HG03095 (cell line): ENCODE measurements around the gene JAK2.
A peak's percentile ranks its signal among the peaks of the same experiment; 100 is the strongest.
"Not testable (repeated sequence)": the region's sequence is repeated elsewhere in the genome, so short reads cannot be mapped to it uniquely, and the experiment has no call there.

Experiments used
- ATAC-seq: cut with Tn5 transposase; IDR thresholded peaks from one replicate; pipeline ENCODE4 v1.9.1; 2021; ENCODE audit warnings: moderate library complexity; ENCODE audit not compliant: unreplicated experiment

Gene JAK2

DNA sequence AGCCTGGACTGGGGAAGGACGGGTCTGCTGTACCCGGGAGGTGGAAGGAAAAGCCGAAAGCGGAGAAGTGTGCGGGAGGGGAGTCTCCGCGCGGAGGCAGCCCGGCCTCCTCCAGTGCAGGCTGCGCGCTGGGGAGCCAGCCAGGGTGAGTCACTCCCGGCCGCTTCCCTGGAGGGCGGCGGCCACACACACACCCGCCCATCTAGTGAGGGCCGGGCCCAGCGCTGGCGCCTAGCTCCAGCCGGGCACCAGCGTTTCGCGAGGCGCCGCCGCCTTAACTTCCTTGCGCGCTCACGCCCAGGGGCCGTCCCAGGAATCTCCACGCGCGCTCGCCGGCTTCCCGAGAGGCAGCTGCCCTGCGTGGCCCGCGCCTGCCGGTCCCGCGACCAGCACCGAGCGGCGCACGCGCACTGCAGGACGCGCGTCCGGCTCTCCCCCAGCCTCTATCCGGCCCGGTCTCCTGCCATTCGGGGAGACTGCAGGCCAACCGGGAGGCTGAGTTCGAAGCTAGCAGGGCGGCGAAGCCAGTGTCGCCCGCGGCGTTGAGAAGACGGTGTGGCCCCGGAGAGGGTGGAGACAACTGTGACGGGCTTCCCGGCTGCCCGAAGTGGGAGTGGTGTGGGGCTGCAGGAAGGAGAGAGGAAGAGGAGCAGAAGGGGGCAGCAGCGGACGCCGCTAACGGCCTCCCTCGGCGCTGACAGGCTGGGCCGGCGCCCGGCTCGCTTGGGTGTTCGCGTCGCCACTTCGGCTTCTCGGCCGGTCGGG is at the start of gene JAK2:
Gene JAK2 (plus strand): TSS at position 652 of the 765 bp plus-strand sequence. CDS start 36,716 bp downstream, outside the sequence.
- ATAC-seq, result peak; percentile 69

DNA sequence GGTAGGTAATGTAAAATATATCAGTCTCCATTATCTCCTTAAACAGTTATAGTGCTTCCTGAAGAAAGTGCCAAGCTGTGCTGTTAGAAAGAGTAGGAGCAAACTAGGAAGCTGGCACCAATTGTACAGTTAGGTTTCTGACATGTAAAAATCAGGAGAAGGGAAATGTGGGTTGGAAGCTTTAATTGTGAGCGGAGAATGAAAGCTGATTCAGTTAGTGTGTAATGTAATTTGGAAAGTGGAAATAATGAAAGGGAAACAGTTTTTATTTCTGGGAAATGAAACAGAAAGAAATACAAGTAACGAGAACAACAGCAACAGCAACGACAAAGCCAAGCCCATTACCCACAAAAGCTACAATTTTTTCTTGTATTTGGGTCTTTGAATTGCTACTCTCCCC is 48.8 kb upstream of the JAK2 start:
- ATAC-seq, result no peak

DNA sequence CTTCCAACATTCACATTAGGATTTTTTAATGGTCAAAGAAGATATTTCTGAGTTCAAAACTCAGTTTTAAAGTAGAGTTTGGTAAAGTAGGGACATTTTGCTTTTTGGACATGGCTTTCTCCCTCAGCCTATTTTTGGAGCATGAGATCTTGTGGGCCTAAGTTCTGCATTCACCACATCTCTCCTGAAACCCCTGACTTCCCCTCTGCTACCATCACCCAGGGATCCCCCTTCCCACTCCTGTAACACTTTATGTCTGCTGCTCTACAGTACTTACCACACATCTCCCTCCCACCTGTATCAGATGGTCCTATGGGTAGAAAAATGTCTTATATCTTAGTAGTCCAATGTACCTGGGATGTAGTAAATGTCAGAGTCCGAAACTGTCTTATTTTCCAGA is 48.2 kb upstream of the JAK2 start:
- ATAC-seq, result peak; percentile 60

DNA sequence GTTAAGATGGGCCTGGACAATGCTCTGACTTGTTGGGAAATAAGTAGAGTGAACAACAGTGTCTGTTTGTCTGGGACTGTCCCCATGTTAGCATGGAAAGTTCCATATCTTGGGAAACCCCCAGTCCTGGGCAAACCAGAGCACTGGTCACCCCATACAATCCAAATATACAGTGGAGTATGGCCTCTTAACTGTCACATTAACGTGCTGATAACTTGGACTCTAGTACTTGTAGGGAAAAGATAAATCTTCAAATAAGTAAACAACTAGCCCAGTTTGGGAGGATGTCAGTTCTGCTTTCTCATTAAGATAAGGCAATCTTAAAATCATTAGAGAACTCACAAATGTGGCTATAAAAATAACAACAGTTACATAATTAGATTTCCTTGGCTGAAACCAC is 47.6 kb upstream of the JAK2 start:
- ATAC-seq, result no peak

DNA sequence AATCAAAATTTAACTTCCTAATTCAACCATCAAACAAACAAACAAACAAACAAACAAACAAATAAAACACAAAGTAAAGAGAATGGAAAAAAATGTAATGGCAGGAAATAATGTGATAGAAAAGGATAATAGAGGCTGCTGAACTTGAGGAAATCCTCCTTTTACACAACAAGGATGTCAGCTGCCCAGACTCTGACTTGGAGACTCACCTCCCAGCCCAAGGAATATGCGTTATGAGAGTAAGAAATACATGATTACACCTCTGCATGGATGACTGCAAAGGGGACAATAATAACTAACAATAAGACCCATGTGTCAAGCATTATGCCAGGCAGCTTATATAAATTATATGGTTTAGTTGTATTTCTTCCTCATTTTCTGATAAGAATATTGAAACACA is 46.6 kb upstream of the JAK2 start:
- no peak for ATAC-seq

DNA sequence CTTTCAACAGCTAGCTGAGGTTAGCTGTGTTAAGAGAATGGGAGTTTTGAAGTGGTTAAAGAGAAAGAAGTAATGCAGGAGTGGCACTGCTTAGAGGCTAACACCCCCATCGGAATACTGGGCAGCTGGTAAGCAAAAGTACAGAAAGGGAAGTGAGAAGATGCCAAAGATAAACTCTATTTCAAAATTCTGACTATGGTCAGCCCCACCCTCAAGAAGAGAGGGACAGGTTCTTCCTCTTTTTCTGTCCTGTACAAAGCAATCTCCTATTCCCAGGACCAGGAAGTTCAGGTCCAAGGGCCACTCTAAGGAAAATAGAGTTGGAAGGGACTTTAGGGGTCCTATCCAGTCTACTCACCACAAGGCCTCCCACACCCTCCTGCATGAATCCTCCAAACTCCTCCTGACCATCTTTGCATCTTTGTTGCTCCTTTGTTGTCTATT is 45.9 kb upstream of the JAK2 start:
- peak; percentile 60 for ATAC-seq

DNA sequence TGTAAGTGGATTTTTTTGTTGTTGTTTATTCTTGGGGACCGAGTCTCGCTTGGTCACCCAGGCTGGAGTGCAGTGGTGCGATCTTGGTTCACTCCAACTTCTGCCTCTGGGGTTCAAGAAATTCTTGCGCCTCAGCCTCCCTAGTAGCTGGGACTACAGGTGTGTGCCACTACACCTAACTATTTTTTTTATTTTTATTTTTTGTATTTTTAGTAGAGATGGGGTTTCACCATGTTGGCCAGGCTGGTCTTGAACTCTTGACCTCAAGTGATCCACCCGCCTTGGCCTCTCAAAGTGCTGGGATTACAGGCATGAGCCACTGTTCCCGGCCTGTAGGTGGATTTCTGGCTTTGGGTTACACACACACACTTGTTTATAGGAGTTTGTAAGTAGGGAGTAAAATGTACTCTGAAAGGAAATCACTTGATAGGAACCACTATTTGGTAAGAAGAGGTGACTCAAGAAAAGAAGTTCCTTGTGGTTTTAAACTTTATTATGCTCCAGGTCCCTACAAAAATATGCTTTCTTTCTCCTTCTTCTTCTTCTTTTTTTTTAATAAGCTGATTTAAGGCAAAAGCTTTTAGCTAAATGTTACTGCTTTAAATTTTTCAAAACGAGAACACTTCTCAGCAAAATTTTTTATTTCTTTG is 42.9 kb upstream of the JAK2 start:
- ATAC-seq, result not testable (repeated sequence)

DNA sequence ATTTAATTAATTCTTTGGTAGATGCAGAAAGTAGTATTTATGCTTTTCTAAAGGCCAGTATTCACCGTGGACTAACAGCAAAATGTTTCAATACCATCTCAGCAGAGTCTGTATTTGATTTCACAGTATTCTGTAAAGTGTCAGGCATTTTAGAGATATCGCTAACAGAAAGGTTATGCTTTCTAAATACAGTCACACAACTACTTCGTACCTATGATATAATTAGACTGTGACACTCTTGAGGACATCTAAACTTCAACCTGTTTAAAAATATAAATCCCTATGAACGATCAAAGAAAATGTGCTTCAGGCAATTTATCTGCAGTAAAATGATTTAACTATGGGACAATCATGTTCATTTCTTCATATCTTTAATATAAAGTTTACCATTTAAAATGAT is 41.7 kb upstream of the JAK2 start:
- ATAC-seq, result no peak

DNA sequence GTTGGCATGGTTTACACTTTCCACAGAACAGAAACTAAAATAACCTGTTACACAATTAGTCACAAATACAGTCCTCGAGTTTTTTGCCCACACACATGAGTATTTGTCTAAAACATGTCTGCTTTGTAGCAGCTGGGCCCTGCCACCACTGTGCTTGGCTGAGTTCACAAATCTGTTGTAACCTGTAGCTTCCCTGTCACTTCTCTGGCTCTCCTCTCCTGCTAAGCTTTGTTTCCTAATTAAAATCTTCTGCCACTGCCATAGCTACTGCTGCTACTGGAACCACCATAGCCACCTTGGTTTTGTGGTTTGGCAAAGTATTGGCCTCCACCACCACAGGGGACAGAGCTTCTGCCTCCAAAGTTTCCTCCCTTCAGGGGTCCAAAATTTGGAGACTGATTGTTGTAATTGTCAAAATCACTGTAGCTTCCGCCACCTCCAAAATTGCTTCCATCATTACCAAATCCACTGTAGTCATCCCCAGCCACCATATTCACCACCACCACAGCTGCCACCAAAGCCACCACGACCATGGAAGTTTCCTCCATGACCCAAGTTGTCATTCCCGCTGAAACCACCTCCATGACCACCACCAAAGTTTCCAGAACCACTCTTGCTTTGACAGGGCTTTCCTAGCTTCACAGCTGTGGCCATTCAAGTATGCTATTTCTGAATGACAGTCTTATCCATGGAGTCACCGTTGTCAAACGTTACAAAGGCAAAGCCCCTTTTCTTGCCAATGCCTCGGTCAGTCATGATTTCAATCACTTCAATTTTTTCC is 40.5 kb upstream of the JAK2 start:
- not testable (repeated sequence) for ATAC-seq

DNA sequence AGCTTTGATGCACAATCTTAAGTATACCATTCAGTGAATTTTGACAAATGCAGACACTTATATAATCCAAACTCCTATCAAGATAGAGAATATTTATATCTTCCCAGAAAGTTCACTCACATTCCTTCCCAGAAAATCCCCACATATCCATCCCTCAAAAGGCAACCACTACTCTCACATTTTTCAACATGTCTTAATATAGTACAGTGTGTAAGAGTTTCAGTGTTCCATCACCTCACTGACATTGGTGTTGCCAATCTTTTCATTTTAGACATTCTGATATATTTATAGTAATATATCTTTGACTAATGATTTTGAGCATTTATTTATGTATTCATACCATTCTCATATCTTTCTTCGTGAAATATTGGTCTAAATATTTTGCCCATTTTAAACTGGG is 38.1 kb upstream of the JAK2 start:
- no peak for ATAC-seq

DNA sequence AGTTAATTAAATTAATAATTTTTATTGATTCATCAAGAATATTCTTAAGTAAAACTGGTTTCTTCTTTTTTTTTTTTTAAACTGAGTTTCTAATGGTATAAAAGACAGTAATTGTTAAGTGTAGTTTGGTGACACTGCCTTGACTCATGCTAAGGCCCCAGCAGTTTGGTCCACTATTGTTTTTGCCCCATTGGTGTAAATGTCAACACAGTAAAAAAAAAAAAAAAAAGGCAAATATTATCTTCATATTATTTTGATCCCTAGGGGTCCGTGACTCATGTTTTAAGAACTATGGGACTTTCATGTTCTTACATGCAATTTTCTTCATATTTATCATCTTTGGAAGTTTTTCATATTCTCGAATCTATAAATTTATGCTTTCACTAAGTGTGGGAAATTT is 29.2 kb upstream of the JAK2 start:
- no peak for ATAC-seq

DNA sequence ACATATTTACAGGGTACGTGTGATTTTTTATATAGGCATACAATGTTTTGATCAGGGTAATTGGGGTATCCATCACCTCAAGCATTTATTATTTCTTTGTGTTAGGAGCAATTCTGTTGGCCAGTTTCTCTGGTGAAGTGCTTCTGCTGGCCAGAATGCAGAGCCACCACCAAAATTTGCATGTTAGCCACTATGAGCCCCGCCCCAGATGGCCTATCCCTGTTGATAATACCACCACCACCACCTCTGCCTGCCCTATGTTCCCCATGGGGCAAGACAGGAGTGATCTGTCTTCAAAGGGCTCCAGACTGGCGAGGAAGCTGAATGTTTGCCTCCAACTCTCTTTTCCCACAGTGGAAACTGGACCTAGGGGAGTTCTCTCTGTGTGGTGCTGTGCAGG is 26.0 kb upstream of the JAK2 start:
- ATAC-seq, result no peak

DNA sequence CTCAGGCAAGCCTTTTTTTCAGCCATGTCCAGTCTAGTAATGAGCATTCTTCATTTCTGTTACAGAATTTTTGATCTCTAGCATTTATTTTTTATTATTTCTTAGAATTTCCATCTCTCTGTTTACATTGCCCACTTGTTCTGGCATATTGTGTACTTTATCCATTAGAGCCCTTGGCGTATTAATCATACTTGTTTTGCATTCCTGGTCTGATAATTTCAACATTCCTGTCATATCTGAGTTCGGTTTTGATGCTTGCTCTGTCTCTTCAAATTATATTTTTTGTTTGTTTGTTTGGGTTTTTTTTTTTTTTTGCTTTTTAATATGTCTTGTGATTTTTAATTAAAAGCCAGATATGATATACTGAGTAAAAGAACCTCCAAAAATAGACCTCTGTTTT is 23.0 kb upstream of the JAK2 start:
- ATAC-seq, result no peak

DNA sequence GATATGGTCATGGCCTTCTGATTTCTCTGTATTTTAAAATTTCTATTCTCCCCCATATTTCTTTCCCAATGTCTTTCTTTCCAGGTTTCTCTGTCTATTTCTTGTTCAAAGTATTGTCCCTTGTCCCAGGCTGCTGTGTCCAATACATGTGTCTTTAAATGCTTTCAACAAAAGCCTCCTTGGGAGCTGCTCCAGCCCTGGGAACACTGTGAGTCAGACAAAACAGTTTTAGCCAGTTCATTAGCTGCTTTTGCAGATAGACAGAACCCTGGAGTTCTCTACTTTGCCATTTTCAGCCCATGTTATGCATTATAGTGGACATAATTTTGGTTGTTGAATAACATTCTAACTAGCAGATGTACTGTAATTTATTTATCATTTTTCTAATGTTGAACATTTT is 20.5 kb upstream of the JAK2 start:
- ATAC-seq, result no peak

DNA sequence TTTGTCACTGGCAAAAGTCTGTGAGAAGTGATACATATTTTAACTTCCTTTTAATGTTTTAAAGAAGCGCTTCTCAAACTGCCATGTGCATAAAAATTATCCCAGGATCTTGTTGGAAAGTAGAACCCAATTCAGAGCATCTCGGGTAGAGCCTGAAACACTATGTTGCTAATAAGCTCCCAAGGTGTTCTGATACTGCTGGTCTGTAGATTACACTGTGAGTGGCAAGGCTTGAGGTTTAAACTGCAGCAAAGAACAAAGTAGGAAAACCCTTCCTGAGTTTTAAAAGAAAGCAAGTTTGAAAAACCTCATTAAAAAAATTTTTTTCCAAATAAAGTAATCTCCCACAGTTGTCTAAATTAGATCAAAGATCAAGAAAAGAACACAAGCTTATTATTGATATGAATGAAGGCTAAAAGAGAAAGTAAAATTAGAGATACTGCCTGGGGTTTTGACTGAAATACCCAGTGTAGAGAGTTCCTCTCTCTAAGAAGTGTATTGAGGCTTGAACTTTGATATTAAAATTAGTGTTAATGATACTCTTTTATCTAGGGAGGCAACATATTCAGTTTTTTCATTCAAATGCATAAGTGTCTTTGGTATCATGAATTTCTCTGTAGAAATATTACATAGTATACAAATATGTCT is 19.8 kb upstream of the JAK2 start:
- ATAC-seq, result no peak

DNA sequence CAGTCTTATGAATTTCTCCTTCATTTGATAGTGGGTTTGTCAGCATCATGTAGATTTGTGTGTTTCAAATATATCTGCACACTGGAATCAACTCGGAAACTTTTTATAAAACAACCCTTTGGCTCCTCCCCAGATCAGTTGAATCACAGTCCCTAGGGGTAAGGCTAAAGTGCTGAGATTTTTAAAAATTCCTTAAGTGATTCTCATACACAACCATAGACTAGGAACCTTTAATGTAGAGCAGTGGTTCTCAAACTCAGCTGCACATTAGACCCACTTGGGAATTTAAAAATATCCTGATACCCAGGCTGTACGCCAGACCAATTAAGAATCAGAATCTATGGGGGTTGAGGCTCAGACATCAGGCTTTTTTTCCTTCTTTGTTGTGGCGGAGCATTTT is 17.5 kb upstream of the JAK2 start:
- no peak for ATAC-seq

DNA sequence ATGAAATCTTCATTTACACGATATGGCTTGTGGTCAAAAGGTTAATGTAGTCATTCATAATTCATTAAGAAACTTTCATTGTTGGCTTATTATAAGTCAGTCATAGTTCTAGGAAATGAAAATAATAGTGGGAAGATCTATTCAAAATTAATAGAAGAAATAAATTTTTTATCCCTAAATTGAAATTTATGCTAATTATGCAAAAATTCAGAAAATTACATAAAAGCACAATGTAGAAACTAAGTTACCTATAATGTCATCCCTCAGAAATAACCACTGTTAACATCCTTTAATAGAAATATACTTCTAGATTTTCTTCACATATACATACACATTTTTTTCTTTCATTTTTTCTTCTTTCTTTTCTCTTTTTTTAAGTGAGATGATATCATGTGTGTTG is 15.9 kb upstream of the JAK2 start:
- ATAC-seq, result no peak

DNA sequence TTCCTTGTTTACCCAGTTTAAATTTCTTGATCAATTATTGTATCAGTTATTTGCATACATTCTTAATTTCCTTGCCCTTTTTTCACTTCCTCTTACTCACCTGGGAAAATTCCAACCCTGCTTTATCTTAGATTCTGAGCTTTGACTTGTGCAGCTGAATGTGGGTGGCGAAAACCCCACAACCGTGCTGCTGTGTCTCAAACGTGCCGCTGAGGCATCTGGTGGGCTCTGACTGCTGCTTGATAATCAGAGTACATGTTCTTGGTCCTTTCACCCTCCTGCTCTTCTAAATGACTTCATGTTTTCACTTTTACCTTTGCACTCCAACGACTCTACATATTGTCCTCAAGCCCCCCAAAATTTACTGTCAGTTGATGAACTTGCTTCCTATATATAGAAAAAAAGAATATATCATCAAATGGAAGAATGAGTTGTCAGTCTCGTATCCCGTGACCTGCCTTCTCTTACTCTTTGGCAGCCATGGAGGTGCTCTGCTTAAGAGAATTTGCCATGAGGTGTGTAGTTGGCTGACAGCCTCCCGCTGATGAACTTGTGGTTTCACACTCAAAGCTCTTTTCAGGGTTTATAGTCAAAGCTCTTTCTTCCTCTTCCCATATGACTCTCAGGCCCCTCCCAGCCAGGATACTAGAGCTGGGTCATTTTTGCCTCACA is 14.0 kb upstream of the JAK2 start:
- ATAC-seq, result peak; percentile 87

DNA sequence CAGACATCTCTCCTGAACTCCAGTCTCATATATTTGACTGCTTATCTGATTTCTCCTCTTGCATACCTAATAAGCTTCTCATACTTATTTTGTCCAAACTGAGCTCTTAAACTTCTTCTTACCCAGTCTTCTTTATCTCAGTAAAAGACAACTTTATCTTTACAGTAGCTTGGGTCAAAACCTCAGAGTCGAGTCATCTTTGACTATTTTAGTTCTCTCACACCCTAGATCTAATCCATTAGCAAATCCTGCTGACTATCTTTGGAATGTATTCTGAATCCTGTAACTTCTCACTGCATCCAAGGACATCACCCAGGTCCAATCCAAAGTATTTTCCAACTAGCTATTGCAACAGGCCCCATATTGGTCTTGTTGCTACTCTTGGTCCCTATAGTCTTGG is 11.8 kb upstream of the JAK2 start:
- no peak for ATAC-seq

DNA sequence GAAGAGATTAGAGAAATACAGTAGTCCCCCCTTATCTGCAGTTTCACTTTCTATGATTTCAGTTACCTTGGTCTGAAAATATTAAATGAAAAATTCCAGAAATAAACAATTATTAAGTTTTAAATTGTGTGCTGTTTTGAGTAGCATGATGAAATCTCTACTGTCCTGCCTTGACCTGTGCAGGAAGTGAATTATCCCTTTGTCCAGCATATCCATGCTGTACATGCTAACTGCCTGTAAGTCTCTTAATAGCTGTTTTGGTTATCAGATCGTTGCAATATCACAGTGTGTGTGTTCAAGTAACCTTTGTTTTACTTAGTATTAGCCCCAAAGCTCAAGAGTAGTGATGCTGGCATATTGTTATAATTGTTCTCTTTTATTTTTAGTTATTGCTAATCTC is 11.2 kb upstream of the JAK2 start:
- no peak for ATAC-seq

DNA sequence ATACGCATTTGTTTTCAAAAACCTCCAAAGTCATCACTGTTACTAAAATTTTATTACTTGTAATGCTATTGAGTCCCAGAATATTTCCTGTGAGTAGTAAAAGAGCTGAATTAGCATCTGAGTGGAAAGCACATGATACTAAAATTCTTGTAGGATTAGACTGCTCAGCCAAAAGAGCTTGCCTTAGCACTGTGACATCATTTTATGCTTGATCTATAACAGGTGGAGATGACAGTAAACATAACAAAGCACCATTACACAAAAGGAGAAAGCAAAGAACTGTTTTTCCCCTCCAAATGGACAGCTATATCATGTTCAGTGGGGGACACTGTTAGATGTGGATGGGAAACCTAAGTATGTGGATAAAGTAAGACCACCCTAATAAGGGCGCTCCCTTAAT is 5.8 kb upstream of the JAK2 start:
- no peak for ATAC-seq
